Measurements from ENCODE around the gene HOXA6. TPM values are rescaled to one million over a fixed set of nuclear protein-coding genes. Genes with fewer than 3 reads are reported as not detected.

The HOXA6 gene
- polyA plus RNA-seq, 1 experiment = 1.2 TPM

- TF ChIP-seq, protein P1, sequence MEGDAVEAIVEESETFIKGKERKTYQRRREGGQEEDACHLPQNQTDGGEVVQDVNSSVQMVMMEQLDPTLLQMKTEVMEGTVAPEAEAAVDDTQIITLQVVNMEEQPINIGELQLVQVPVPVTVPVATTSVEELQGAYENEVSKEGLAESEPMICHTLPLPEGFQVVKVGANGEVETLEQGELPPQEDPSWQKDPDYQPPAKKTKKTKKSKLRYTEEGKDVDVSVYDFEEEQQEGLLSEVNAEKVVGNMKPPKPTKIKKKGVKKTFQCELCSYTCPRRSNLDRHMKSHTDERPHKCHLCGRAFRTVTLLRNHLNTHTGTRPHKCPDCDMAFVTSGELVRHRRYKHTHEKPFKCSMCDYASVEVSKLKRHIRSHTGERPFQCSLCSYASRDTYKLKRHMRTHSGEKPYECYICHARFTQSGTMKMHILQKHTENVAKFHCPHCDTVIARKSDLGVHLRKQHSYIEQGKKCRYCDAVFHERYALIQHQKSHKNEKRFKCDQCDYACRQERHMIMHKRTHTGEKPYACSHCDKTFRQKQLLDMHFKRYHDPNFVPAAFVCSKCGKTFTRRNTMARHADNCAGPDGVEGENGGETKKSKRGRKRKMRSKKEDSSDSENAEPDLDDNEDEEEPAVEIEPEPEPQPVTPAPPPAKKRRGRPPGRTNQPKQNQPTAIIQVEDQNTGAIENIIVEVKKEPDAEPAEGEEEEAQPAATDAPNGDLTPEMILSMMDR (IDR thresholded peaks at IDR 0.05; ENCODE audit: low read depth, low read length) = no peak
- ChIA-PET CTCF (interaction anchor here (0.5 to 3.8 kb wide), 7 partner anchors 31 to 1279 kb away, joined by 3 to 18 read pairs (median 6); partner anchors contain the start of gene HOXA5), POLR2A (interaction anchor here (0.6 to 1.7 kb wide), 10 partner anchors 9 to 72 kb away, joined by 3 to 15 read pairs (median 6); partner anchors contain the start of genes HOXA1, HOXA3 and HOXA5)
- peak overlapping the region; percentile 95 for H3K27ac ChIP-seq (ENCODE audit: low read depth, low read length)
- H3K27me3 ChIP-seq (ENCODE audit: control insufficient read depth, insufficient read depth, low read length) = no peaks in the 10 kb centered on the region
- no peaks in the 10 kb centered on the region for H3K9me3 ChIP-seq (ENCODE audit: control insufficient read depth, insufficient read depth, low read length)
- peak overlapping the region; percentile 84 for H3K4me3 ChIP-seq (ENCODE audit: low read depth, low read length)
- DNase-seq (ENCODE audit: low read depth, low spot score) = peak; percentile 68
Measured at GRCh38 chr7:27110186-27111031, 37.2 kb downstream of the HOXA6 start.

- Histone ChIP-seq H3K9me3 (ENCODE audit: control insufficient read depth, insufficient read depth, low read length) (no peaks in the 10 kb centered on the region), H3K27ac (ENCODE audit: low read depth, low read length) (peak overlapping the region; percentile 95), H3K27me3 (ENCODE audit: control insufficient read depth, insufficient read depth, low read length) (no peaks in the 10 kb centered on the region), H3K4me3 (ENCODE audit: low read depth, low read length) (peak overlapping the region; percentile 37)
- TF ChIP-seq, protein P1 (IDR thresholded peaks at IDR 0.05; ENCODE audit: low read depth, low read length) = no peak
- no peak for DNase-seq (ENCODE audit: low read depth, low spot score)
- POLR2A ChIA-PET = interaction anchor here (1.3 to 2.0 kb wide), 6 partner anchors 9 to 34 kb away, joined by 6 to 21 read pairs (median 13); partner anchors contain the start of gene HOXA5
- CTCF ChIA-PET = interaction anchor here (0.5 to 3.8 kb wide), 9 partner anchors 11 to 1280 kb away, joined by 3 to 18 read pairs (median 5); partner anchors contain the start of gene HOXA5
Measured at GRCh38 chr7:27109466-27110185, 37.9 kb downstream of the HOXA6 start.

DNA sequence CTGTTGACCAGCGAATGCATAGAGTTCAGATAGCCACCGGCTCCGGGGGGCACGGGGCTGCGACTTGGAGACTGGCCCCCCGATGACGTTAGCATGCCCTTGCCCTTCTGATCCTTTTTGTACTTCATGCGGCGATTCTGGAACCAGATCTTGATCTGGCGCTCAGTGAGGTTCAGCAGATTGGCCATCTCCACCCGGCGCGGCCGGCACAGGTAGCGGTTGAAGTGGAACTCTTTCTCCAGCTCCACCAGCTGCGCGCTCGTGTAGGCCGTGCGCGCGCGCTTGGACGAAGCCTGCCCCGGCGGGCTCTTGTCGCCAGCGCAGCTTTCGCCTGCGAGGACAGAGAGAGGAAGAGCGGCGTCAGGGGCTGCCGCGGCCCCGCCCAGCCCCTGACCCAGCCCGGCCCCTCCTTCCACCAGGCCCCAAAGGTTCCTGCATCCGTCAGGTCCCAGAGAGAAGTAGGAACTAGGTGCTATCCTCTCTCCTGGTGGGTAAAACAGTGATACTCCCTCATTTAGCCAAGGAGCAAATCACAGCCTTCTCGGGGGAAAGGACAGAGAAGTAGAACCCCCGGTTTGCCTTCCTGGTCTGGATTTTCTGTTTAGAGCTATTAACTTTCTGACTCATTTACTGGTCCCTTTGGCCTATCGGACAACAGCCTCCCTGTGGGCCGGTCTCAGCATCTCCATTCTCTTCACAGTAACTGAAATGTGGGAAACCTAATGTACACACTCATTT lies 39.0 kb downstream of the HOXA6 start:
- no peaks in the 10 kb centered on the region for H3K27me3 ChIP-seq (ENCODE audit: control insufficient read depth, insufficient read depth, low read length)

More for the DNA sequence above, 39.0 kb downstream of the HOXA6 start:
- ChIA-PET CTCF (interaction anchor here (0.6 to 3.8 kb wide), 8 partner anchors 10 to 385 kb away, joined by 3 to 18 read pairs (median 6); no protein-coding TSS in a partner anchor), POLR2A (interaction anchor here (0.6 to 2.0 kb wide), 9 partner anchors 10 to 914 kb away, joined by 3 to 21 read pairs (median 7); no protein-coding TSS in a partner anchor)
- H3K27ac ChIP-seq (ENCODE audit: low read depth, low read length) = peak overlapping the region; percentile 95
- H3K9me3 ChIP-seq (ENCODE audit: control insufficient read depth, insufficient read depth, low read length) = no peaks in the 10 kb centered on the region
- TF ChIP-seq, protein P1 (IDR thresholded peaks at IDR 0.05; ENCODE audit: low read depth, low read length) = no peak
- DNase-seq (ENCODE audit: low read depth, low spot score) = no peak
- peak overlapping the region; percentile 54 for H3K4me3 ChIP-seq (ENCODE audit: low read depth, low read length)
